Heart left ventricle (tissue), 16 donors: ENCODE results near the gene SOX10. TPM values are rescaled to one million over a fixed set of nuclear protein-coding genes. Genes with fewer than 3 reads are reported as not detected.

Experiments used
- ATAC-seq, 4 donors: fragments of 200-7000 bp; cut with Tn5 transposase; one replicate each; pipeline ENCODE4 v1.9.1; 2020 to 2022; ENCODE audit warnings: moderate library complexity in 4 of 4, mild to moderate bottlenecking in 3 of 4, moderate number of reproducible peaks in 1 of 4
- DNase-seq, 5 donors: peaks; one replicate each; pipeline ENCODE4 v3.0.0-alpha.2; 2020
- H3K27ac ChIP-seq, 12 donors: fragments of 200-600 bp; sonication (generic) in 4 of 12; one replicate each; pipeline versions ENCODE4 v1.5.0 to v1.8.0; 2016 to 2022; ENCODE audit warnings: mild to moderate bottlenecking in 2 of 12
- H3K27me3 ChIP-seq, 9 donors: fragments of 200-600 bp; sonication (generic) in 2 of 9; one replicate each; pipeline versions ENCODE4 v1.5.1 to v1.8.0; 2016 to 2022; ENCODE audit warnings: mild to moderate bottlenecking in 3 of 9
- H3K36me3 ChIP-seq, 9 donors: fragments of 200-600 bp; sonication (generic) in 2 of 9; one replicate each; pipeline versions ENCODE4 v1.5.0 to v1.8.0; 2018 to 2022; ENCODE audit warnings: mild to moderate bottlenecking in 2 of 9
- H3K4me1 ChIP-seq, 12 donors: fragments of 200-600 bp; sonication (generic) in 4 of 12; one replicate each; pipeline versions ENCODE4 v1.5.0 to v1.8.0; 2016 to 2022; ENCODE audit warnings: mild to moderate bottlenecking in 3 of 12
- H3K4me3 ChIP-seq, 12 donors: fragments of 200-600 bp; sonication (generic) in 4 of 12; one replicate each; pipeline versions ENCODE4 v1.5.0 to v1.8.0; 2017 to 2022; ENCODE audit warnings: mild to moderate bottlenecking in 9 of 12, moderate library complexity in 4 of 12
- H3K9me3 ChIP-seq, 12 donors: fragments of 200-600 bp; sonication (generic) in 4 of 12; one replicate each; pipeline versions ENCODE4 v1.5.0 to v1.8.0; 2016 to 2022; ENCODE audit warnings: mild to moderate bottlenecking in 1 of 12
- CTCF ChIP-seq, 12 donors: fragments of 200-600 bp; sonication (generic) in 4 of 12; IDR thresholded peaks; one replicate each; pipeline versions ENCODE4 v1.5.0 to v1.8.0; 2018 to 2022; ENCODE audit warnings: antibody characterized with exemption in 12 of 12, mild to moderate bottlenecking in 5 of 12
- POLR2A ChIP-seq, 2 donors: fragments of 450-650 bp; IDR thresholded peaks; one replicate each; pipeline ENCODE4 v1.6.1; 2017; ENCODE audit warnings: antibody characterized with exemption in 2 of 2, mild to moderate bottlenecking in 2 of 2, moderate library complexity in 2 of 2
- WGBS, 4 donors: extraction: QIAGEN DNeasy Blood & Tissue Kit in 2 of 4; methylation state at CpG; one replicate each; pipeline versions ENCODE4 v1.1.5 to v1.1.7; 2013 to 2018; 5-methylcytosine and 5-hydroxymethylcytosine counted together
- intact Hi-C, 10 donors: fragments of 100-400 bp; cut with DNase I; formaldehyde crosslinking; loops; one replicate each; pipeline versions ENCODE4 v1.11.1 to v1.14.2; 2022
- polyA plus RNA-seq, 2 donors: library from polyadenylated mRNA; stranded (reverse); fragments of 200-250 nt; gene quantifications; one replicate each; pipeline ENCODE4 v1.2.3, GENCODE V29; 2013
- total RNA-seq, 9 donors: library from RNA; depleted of rRNA in 2 of 9; stranded (reverse); fragments of >200 nt in 2 of 9; fragmentation: NEBNext Ultra II Directional in 3 of 9; extraction: Animal tissue kit (Norgen Biotek cat#: 25700) in 3 of 9; gene quantifications; one replicate each; pipeline versions ENCODE4 v1.1.0 to v1.2.4, GENCODE V29; 2016 to 2023
- donor health status: ischemic (EF 13 %, LVEDD 7.1; RV severe dilation, severe dysfunction).
- donor health status: healthy with polysubstance abuse.
- donor health status: DM: no; HTN: yes; CAD: no.
- donor health status: DM: no; HTN: no; CAD: no.
- donor health status: ischemic (EF 25% LVEDD 6.9; RV normal size, moderate dysfunction).
- donor health status: ischemic (EF 25% LVEDD 5.7; RV mildly dilated, moderate dysfunction).
- donor health status: healthy.
- donor health status: DM: yes; HTN: yes; CAD: no.
- donor health status: ischemic (EF 35%, LVEDD 5.7; RV mildly dilated, moderate dysfunction).
- donor health status: nonischemic (EF 11% LVEDD 7.7; RV severe dilation, severe dysfunction).
- donor health status: DM: yes; HTN: yes; CAD: no.
- donor health status: PGD.
- donor health status: ischemic (EF 29% LVEDD 5.4; RV normal size, mild dysfunction).
- donor health status: nonischemic (EF 23%, LVEDD 6.1; RV moderate dilation, normal function).

The SOX10 gene
- total and polyA plus RNA-seq, 11 donors = 0.43 to 7.6 (median 1.1) TPM

- Histone ChIP-seq H3K27me3 (no peaks in the 10 kb centered on the region), H3K4me3 (no peak overlapping the region), H3K9me3 (no peaks in the 10 kb centered on the region), H3K27ac (peak overlapping the region in 1 of 12 donors; percentile 56), H3K36me3 (peaks cover 0 to 95% (median 64%) of the 10 kb centered on the region in 9 donors), H3K4me1 (peaks cover 0 to 17% (median 0%) of the 10 kb centered on the region in 12 donors)
- 92 to 98% (median 95%) methylated on average over 5 of the region's 5 CpGs for WGBS, 4 donors
- ATAC-seq = no peak
- TF ChIP-seq POLR2A (IDR thresholded peaks at IDR 0.05) (no peak), CTCF (IDR thresholded peaks at IDR 0.05) (no peak)
- intact Hi-C loops = loop anchor here in 1 of 10 donors (1.0 kb wide), 1 partner anchor 34 kb away; no protein-coding TSS in a partner anchor
- no peak for DNase-seq
These were observed 56.8 kb downstream of the SOX10 start for GRCh38 chr22:37927637-37927936.

- Histone ChIP-seq H3K27ac (peak overlapping the region in 1 of 12 donors; percentile 56), H3K9me3 (no peaks in the 10 kb centered on the region), H3K27me3 (no peaks in the 10 kb centered on the region), H3K4me3 (no peak overlapping the region), H3K36me3 (peaks cover 0 to 91% (median 60%) of the 10 kb centered on the region in 9 donors), H3K4me1 (peaks cover 0 to 11% (median 0%) of the 10 kb centered on the region in 12 donors)
- WGBS, 4 donors = 92 to 94% (median 94%) methylated on average over 31 to 32 of the region's 32 CpGs
- TF ChIP-seq CTCF (IDR thresholded peaks at IDR 0.05) (no peak), POLR2A (IDR thresholded peaks at IDR 0.05) (no peak)
- peak in 1 of 5 donors; percentile 51 for DNase-seq
- no peak for ATAC-seq
- intact Hi-C loops = loop anchor here in 1 of 10 donors (1.0 kb wide), 1 partner anchor 34 kb away; no protein-coding TSS in a partner anchor
These were observed 57.4 kb downstream of the SOX10 start for GRCh38 chr22:37926771-37927636.

- ATAC-seq = no peak
- no peaks in the 10 kb centered on the region for H3K27me3 ChIP-seq
- TF ChIP-seq CTCF (IDR thresholded peaks at IDR 0.05) = no peak
- no peak for TF ChIP-seq POLR2A (IDR thresholded peaks at IDR 0.05)
- intact Hi-C loops = no loop called here
- no peaks in the 10 kb centered on the region for H3K9me3 ChIP-seq
- DNase-seq = no peak
- no peak overlapping the region for H3K4me3 ChIP-seq
- peaks cover 0 to 7% (median 0%) of the 10 kb centered on the region in 12 donors for H3K4me1 ChIP-seq
- 81 to 92% (median 90%) methylated on average over 5 to 7 of the region's 7 CpGs for WGBS, 4 donors
- H3K27ac ChIP-seq = peak overlapping the region in 1 of 12 donors; percentile 56
- peaks cover 0 to 90% (median 62%) of the 10 kb centered on the region in 9 donors for H3K36me3 ChIP-seq
These were observed 58.0 kb downstream of the SOX10 start for GRCh38 chr22:37926358-37926757.

GRCh38 chr22:37925767-37926166, 58.6 kb downstream of the SOX10 start:
- H3K27me3 ChIP-seq = no peaks in the 10 kb centered on the region
- WGBS, 4 donors = 88 to 98% (median 90%) methylated on average over 5 to 15 of the region's 15 CpGs
- TF ChIP-seq POLR2A (IDR thresholded peaks at IDR 0.05) = no peak
- no peak for TF ChIP-seq CTCF (IDR thresholded peaks at IDR 0.05)
- intact Hi-C loops = no loop called here
- DNase-seq (no peak), ATAC-seq (no peak)
- peak overlapping the region in 1 of 12 donors; percentile 56 for H3K27ac ChIP-seq
- H3K36me3 ChIP-seq = peaks cover 0 to 91% (median 68%) of the 10 kb centered on the region in 9 donors
- H3K9me3 ChIP-seq = no peaks in the 10 kb centered on the region
- H3K4me1 ChIP-seq = peaks cover 0 to 7% (median 0%) of the 10 kb centered on the region in 12 donors
- H3K4me3 ChIP-seq = no peak overlapping the region
